ENCODE results near the gene KLHL15.

KLHL15 gene

GRCh38 chrX:24024819-24025740, 1.9 kb downstream of the KLHL15 start:
- Mint-ChIP-seq H3K27ac (no peak overlapping the region), H3K36me3 (ENCODE audit: low read depth) (peaks cover 22% of the 10 kb centered on the region), H3K27me3 (peaks cover 33% of the 10 kb centered on the region), H3K4me1 (ENCODE audit: low read depth) (peaks cover 25% of the 10 kb centered on the region), H3K9me3 (no peaks in the 10 kb centered on the region), H3K4me3 (peak overlapping the region; percentile 81)
- DNase-seq, result peak; percentile 86

- Mint-ChIP-seq H3K27ac (peak overlapping the region; percentile 81), H3K27me3 (peaks cover 26% of the 10 kb centered on the region), H3K9me3 (no peaks in the 10 kb centered on the region), H3K36me3 (ENCODE audit: low read depth) (peaks cover 24% of the 10 kb centered on the region), H3K4me3 (peak overlapping the region; percentile 81), H3K4me1 (ENCODE audit: low read depth) (peaks cover 33% of the 10 kb centered on the region)
- DNase-seq, result no peak
Measured at GRCh38 chrX:24023972-24024669, 2.9 kb downstream of the KLHL15 start.

- Mint-ChIP-seq H3K4me3 (peak overlapping the region; percentile 81), H3K27ac (peak overlapping the region; percentile 53), H3K4me1 (ENCODE audit: low read depth) (peaks cover 33% of the 10 kb centered on the region), H3K9me3 (no peaks in the 10 kb centered on the region), H3K36me3 (ENCODE audit: low read depth) (peaks cover 24% of the 10 kb centered on the region), H3K27me3 (peaks cover 22% of the 10 kb centered on the region)
- DNase-seq, result no peak
Measured at GRCh38 chrX:24023544-24023943, 3.4 kb downstream of the KLHL15 start.

- peaks cover 36% of the 10 kb centered on the region for H3K36me3 Mint-ChIP-seq (ENCODE audit: low read depth)
- no peak for DNase-seq
- peak overlapping the region; percentile 25 for H3K4me3 Mint-ChIP-seq
- no peaks in the 10 kb centered on the region for H3K9me3 Mint-ChIP-seq
- H3K27me3 Mint-ChIP-seq, result peaks cover 18% of the 10 kb centered on the region
- peak overlapping the region; percentile 12 for H3K27ac Mint-ChIP-seq
- peaks cover 41% of the 10 kb centered on the region for H3K4me1 Mint-ChIP-seq (ENCODE audit: low read depth)
Measured at GRCh38 chrX:24020306-24020876, 6.6 kb downstream of the KLHL15 start.

- peaks cover 49% of the 10 kb centered on the region for H3K4me1 Mint-ChIP-seq (ENCODE audit: low read depth)
- H3K27ac Mint-ChIP-seq, result peak overlapping the region; percentile 59
- no peak overlapping the region for H3K4me3 Mint-ChIP-seq
Measured at GRCh38 chrX:24019448-24019847, 7.5 kb downstream of the KLHL15 start.

GRCh38 chrX:24018809-24019208, 8.2 kb downstream of the KLHL15 start:
- Mint-ChIP-seq H3K4me3 (no peak overlapping the region), H3K4me1 (ENCODE audit: low read depth) (peaks cover 54% of the 10 kb centered on the region), H3K27ac (no peak overlapping the region), H3K27me3 (peaks cover 22% of the 10 kb centered on the region), H3K36me3 (ENCODE audit: low read depth) (peaks cover 39% of the 10 kb centered on the region), H3K9me3 (no peaks in the 10 kb centered on the region)
- no peak for DNase-seq

More at GRCh38 chrX:24019448-24019847, 7.5 kb downstream of the KLHL15 start:
- no peak for DNase-seq
- Mint-ChIP-seq H3K27me3 (peaks cover 22% of the 10 kb centered on the region), H3K9me3 (no peaks in the 10 kb centered on the region), H3K36me3 (ENCODE audit: low read depth) (peaks cover 40% of the 10 kb centered on the region)

GRCh38 chrX:24017674-24018073, 9.3 kb downstream of the KLHL15 start:
- peaks cover 19% of the 10 kb centered on the region for H3K27me3 Mint-ChIP-seq
- DNase-seq, result no peak
- no peaks in the 10 kb centered on the region for H3K9me3 Mint-ChIP-seq
- peaks cover 29% of the 10 kb centered on the region for H3K36me3 Mint-ChIP-seq (ENCODE audit: low read depth)
- H3K4me3 Mint-ChIP-seq, result no peak overlapping the region
- peaks cover 50% of the 10 kb centered on the region for H3K4me1 Mint-ChIP-seq (ENCODE audit: low read depth)
- no peak overlapping the region for H3K27ac Mint-ChIP-seq

- Mint-ChIP-seq H3K36me3 (ENCODE audit: low read depth) (peaks cover 25% of the 10 kb centered on the region), H3K4me3 (peak overlapping the region; percentile 32), H3K9me3 (no peaks in the 10 kb centered on the region), H3K27ac (peak overlapping the region; percentile 83), H3K4me1 (ENCODE audit: low read depth) (peaks cover 39% of the 10 kb centered on the region), H3K27me3 (peaks cover 28% of the 10 kb centered on the region)
- peak; percentile 57 for DNase-seq
Measured at GRCh38 chrX:24014388-24015018, 12.5 kb downstream of the KLHL15 start.

GRCh38 chrX:24012266-24012665, 14.7 kb downstream of the KLHL15 start:
- H3K36me3 Mint-ChIP-seq (ENCODE audit: low read depth), result peaks cover 21% of the 10 kb centered on the region
- H3K27me3 Mint-ChIP-seq, result peaks cover 35% of the 10 kb centered on the region
- no peaks in the 10 kb centered on the region for H3K9me3 Mint-ChIP-seq
- no peak overlapping the region for H3K4me3 Mint-ChIP-seq
- H3K27ac Mint-ChIP-seq, result no peak overlapping the region
- H3K4me1 Mint-ChIP-seq (ENCODE audit: low read depth), result peaks cover 37% of the 10 kb centered on the region
- DNase-seq, result no peak

GRCh38 chrX:24005867-24006266, 21.1 kb downstream of the KLHL15 start:
- H3K27me3 Mint-ChIP-seq, result peaks cover 21% of the 10 kb centered on the region
- peaks cover 33% of the 10 kb centered on the region for H3K36me3 Mint-ChIP-seq (ENCODE audit: low read depth)
- H3K27ac Mint-ChIP-seq, result no peak overlapping the region
- peaks cover 32% of the 10 kb centered on the region for H3K4me1 Mint-ChIP-seq (ENCODE audit: low read depth)
- H3K9me3 Mint-ChIP-seq, result no peaks in the 10 kb centered on the region
- DNase-seq, result no peak
- no peak overlapping the region for H3K4me3 Mint-ChIP-seq

GRCh38 chrX:24005028-24005427, 22.0 kb downstream of the KLHL15 start:
- Mint-ChIP-seq H3K9me3 (no peaks in the 10 kb centered on the region), H3K27me3 (peaks cover 13% of the 10 kb centered on the region), H3K4me3 (no peak overlapping the region), H3K4me1 (ENCODE audit: low read depth) (peaks cover 24% of the 10 kb centered on the region), H3K27ac (no peak overlapping the region), H3K36me3 (ENCODE audit: low read depth) (peaks cover 35% of the 10 kb centered on the region)
- DNase-seq, result no peak

GRCh38 chrX:24002792-24003191, 24.2 kb downstream of the KLHL15 start:
- no peak for DNase-seq
- Mint-ChIP-seq H3K9me3 (no peaks in the 10 kb centered on the region), H3K4me1 (ENCODE audit: low read depth) (peaks cover 19% of the 10 kb centered on the region), H3K27me3 (peaks cover 9% of the 10 kb centered on the region), H3K4me3 (no peak overlapping the region), H3K27ac (no peak overlapping the region), H3K36me3 (ENCODE audit: low read depth) (peaks cover 43% of the 10 kb centered on the region)

- DNase-seq, result no peak
- no peak overlapping the region for H3K4me3 Mint-ChIP-seq
- no peak overlapping the region for H3K27ac Mint-ChIP-seq
- peaks cover 19% of the 10 kb centered on the region for H3K4me1 Mint-ChIP-seq (ENCODE audit: low read depth)
- peaks cover 9% of the 10 kb centered on the region for H3K27me3 Mint-ChIP-seq
- H3K36me3 Mint-ChIP-seq (ENCODE audit: low read depth), result peaks cover 44% of the 10 kb centered on the region
- H3K9me3 Mint-ChIP-seq, result no peaks in the 10 kb centered on the region
Measured at GRCh38 chrX:24002167-24002566, 24.8 kb downstream of the KLHL15 start.

- peaks cover 18% of the 10 kb centered on the region for H3K27me3 Mint-ChIP-seq
- H3K4me1 Mint-ChIP-seq (ENCODE audit: low read depth), result peaks cover 10% of the 10 kb centered on the region
Measured at GRCh38 chrX:23999671-24000070, 27.3 kb downstream of the KLHL15 start.

More at GRCh38 chrX:23999671-24000070, 27.3 kb downstream of the KLHL15 start:
- peaks cover 43% of the 10 kb centered on the region for H3K36me3 Mint-ChIP-seq (ENCODE audit: low read depth)
- H3K4me3 Mint-ChIP-seq, result no peak overlapping the region
- no peak overlapping the region for H3K27ac Mint-ChIP-seq
- DNase-seq, result no peak
- H3K9me3 Mint-ChIP-seq, result no peaks in the 10 kb centered on the region

Measured in activated T-cell treated with anti-CD3 and anti-CD28 coated beads, Interleukin-2, amount 50 U/mL, for 24 hours (primary cell).